Activated CD4-positive, alpha-beta T cell treated with anti-CD3 and anti-CD28 coated beads, Interleukin-2, amount 50 U/mL, for 48 hours (primary cell): ENCODE results near the gene GSTA2.
"Not testable (repeated sequence)": the region's sequence is repeated elsewhere in the genome, so short reads cannot be mapped to it uniquely, and the experiment has no call there.

Experiments
- DNase-seq, 2 experiments: peaks; one replicate each; pipeline ENCODE4 v3.0.0-alpha.2; 2020

The GSTA2 gene

GRCh38 chr6:52763322-52763916 is at the start of gene GSTA2:
Gene GSTA2 (minus strand): TSS chr6:52763475. CDS start chr6:52757947, 5,528 bp downstream.
- not testable (repeated sequence) for DNase-seq

GRCh38 chr6:52809777-52810176 is 46.5 kb upstream of the GSTA2 start:
- DNase-seq, result not testable (repeated sequence)

- no peak for DNase-seq
Measured at GRCh38 chr6:52808660-52809059, 45.4 kb upstream of the GSTA2 start.

- not testable (repeated sequence) for DNase-seq
Measured at GRCh38 chr6:52803668-52804255, 40.5 kb upstream of the GSTA2 start, which contains the start of gene GSTA1. Gene GSTA1 (minus strand): TSS chr6:52803816. CDS start chr6:52799267, 4,549 bp downstream.

- no peak for DNase-seq
Measured at GRCh38 chr6:52802806-52803205, 39.5 kb upstream of the GSTA2 start.

GRCh38 chr6:52801188-52801841 is 38.0 kb upstream of the GSTA2 start:
- no peak for DNase-seq

- not testable (repeated sequence) for DNase-seq
Measured at GRCh38 chr6:52799272-52799671, 36.0 kb upstream of the GSTA2 start.

GRCh38 chr6:52794366-52794765 is 31.1 kb upstream of the GSTA2 start:
- not testable (repeated sequence) for DNase-seq

- no peak for DNase-seq
Measured at GRCh38 chr6:52790861-52791260, 27.6 kb upstream of the GSTA2 start.

GRCh38 chr6:52789658-52790057 is 26.4 kb upstream of the GSTA2 start:
- not testable (repeated sequence) for DNase-seq

GRCh38 chr6:52788478-52788877 is 25.2 kb upstream of the GSTA2 start:
- no peak for DNase-seq

GRCh38 chr6:52787917-52788316 is 24.6 kb upstream of the GSTA2 start:
- DNase-seq, result no peak

GRCh38 chr6:52786249-52786956 is 23.1 kb upstream of the GSTA2 start:
- no peak for DNase-seq

- not testable (repeated sequence) for DNase-seq
Measured at GRCh38 chr6:52782696-52783274, 19.5 kb upstream of the GSTA2 start.

GRCh38 chr6:52782209-52782608 is 18.9 kb upstream of the GSTA2 start:
- DNase-seq, result not testable (repeated sequence)

- DNase-seq, result no peak
Measured at GRCh38 chr6:52779237-52779636, 16.0 kb upstream of the GSTA2 start.

GRCh38 chr6:52776711-52777351 is 13.6 kb upstream of the GSTA2 start:
- DNase-seq, result not testable (repeated sequence)

- not testable (repeated sequence) for DNase-seq
Measured at GRCh38 chr6:52769399-52769798, 6.1 kb upstream of the GSTA2 start.

- DNase-seq, result not testable (repeated sequence)
Measured at GRCh38 chr6:52767658-52768057, 4.4 kb upstream of the GSTA2 start.

GRCh38 chr6:52761673-52762491 is 1.4 kb downstream of the GSTA2 start:
- not testable (repeated sequence) for DNase-seq

GRCh38 chr6:52760105-52760765 is 3.0 kb downstream of the GSTA2 start:
- no peak for DNase-seq
